H1 (cell line): ENCODE data around the gene RGS9. TPM values are rescaled to one million over a fixed set of nuclear protein-coding genes. Genes with fewer than 3 reads are reported as not detected.

Source experiments
- CBX8 ChIP-seq: fragments of 300-800, 300-1000 bp; sonication (generic); IDR thresholded peaks from 2 replicates; pipeline ENCODE4 v1.7.1; 2016; ENCODE audit warnings: low read depth, low read length, borderline replicate concordance
- KDM1A ChIP-seq: fragments of 200-600, 300-600 bp; sonication (generic); IDR thresholded peaks from 2 replicates; pipeline ENCODE4 v1.7.1; 2016; ENCODE audit warnings: mild to moderate bottlenecking, low read length, borderline replicate concordance
- KDM5A ChIP-seq: fragments of 200-600 bp; IDR thresholded peaks from 2 replicates; pipeline ENCODE4 v1.7.1; 2012; ENCODE audit warnings: mild to moderate bottlenecking, low read length, inconsistent platforms, mixed read lengths
- SAP30 ChIP-seq: fragments of 300-600 bp; sonication (generic); IDR thresholded peaks from 2 replicates; pipeline ENCODE4 v1.7.1; 2012; ENCODE audit warnings: low read length, moderate library complexity, mild to moderate bottlenecking, inconsistent platforms; ENCODE audit not compliant: insufficient read depth, insufficient replicate concordance
- TBP ChIP-seq: IDR thresholded peaks from 2 replicates; pipeline ENCODE4 v1.6.1; 2011; ENCODE audit warnings: low read depth, low read length, improper control_type of control experiment
- polyA plus RNA-seq, 7 experiments: library from polyadenylated mRNA; depleted of rRNA in 3 of 7; stranded (reverse) in 5 of 7; unstranded in 2 of 7; fragments of >200 nt in 5 of 7; fragments of 200-250 nt in 2 of 7; gene quantifications; 1 replicate in 5 of 7; 2 replicates in 1 of 7; 4 replicates in 1 of 7; pipeline versions ENCODE4 v1.2.1 to v1.2.3, GENCODE V29; 2011 to 2013; ENCODE audit warnings: missing spikeins in 2 of 7, mixed read lengths in 2 of 7
- total RNA-seq: library from RNA; stranded (reverse); fragmentation: NEBNext Ultra II Directional; extraction: Animal tissue kit (Norgen Biotek cat#: 25700); gene quantifications from 2 replicates; pipeline ENCODE4 v1.2.1, GENCODE V29; 2021
- TF ChIP-seq, protein P1 (sequence below): IDR thresholded peaks from 2 replicates; pipeline ENCODE4 v1.6.1; 2012; ENCODE audit warnings: inconsistent platforms

RGS9 gene
- total and polyA plus RNA-seq, 2 of the 8 experiments (the other 6 are each of a cell fraction or from before 2014, with no cell fraction given) = 8.9 to 20.5 TPM

DNA sequence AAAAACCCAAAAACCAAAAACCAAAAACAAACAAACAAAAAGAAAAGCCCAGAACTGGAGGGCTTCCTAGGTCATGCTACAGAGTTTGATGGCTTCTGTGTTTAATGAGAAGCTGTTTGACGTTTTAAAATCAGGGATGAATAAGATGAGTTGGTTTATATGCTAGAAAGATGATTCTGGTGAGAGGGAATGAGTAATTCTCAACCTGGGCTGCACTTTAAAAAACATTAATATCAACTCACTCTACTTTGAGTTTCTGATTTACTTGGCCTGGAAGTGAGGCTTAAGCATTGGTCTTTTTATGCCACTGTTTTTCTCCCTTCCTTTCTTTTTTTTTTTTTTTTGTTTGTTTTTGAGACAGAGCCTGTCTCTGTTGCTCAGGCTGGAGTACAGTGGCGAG is 5.1 kb downstream of the RGS9 start (continued):
- TF ChIP-seq, protein P1, sequence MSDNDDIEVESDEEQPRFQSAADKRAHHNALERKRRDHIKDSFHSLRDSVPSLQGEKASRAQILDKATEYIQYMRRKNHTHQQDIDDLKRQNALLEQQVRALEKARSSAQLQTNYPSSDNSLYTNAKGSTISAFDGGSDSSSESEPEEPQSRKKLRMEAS = no peak
- TF ChIP-seq CBX8 (no peak), KDM1A (no peak), KDM5A (no peak), TBP (no peak), SAP30 (no peak)
